ENCODE data around the gene PRR20G.

The PRR20G gene

DNA sequence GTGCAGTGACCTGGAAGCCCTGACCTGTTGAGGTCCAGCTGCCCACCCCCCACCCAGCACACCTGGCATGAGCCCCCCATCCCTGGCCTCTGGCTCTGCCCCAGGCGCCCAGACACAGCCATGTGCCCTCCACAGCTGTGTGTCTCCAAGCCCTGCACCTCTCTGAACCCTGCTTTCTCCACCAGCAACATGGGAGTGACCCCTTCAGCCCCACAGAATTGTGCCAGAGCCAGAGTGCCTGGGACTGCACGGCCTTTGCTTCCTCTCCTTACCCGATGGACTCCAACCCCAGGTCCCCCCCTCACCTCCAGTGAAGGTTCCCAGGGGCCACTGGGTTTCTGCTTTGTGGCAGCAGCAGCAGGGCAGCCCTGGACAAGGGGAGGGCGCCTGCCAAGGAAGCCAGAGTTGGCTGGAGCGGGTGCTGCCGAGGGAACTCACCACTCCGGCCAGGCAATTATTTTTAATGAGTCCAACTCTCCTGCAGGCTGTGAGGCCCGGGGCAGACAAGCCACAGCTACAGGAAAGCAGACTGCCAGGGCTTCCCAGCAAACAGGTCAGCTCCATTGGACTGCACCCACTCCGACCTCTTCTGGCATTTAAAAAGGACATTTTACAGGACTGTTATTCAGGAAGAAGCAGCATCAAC lies 24.1 kb downstream of the PRR20G start:
- no peak for DNase-seq (ENCODE audit: low read depth)

GRCh38 chr3:127263037-127263436 lies 24.8 kb downstream of the PRR20G start:
- no peak for DNase-seq (ENCODE audit: low read depth)

DNA sequence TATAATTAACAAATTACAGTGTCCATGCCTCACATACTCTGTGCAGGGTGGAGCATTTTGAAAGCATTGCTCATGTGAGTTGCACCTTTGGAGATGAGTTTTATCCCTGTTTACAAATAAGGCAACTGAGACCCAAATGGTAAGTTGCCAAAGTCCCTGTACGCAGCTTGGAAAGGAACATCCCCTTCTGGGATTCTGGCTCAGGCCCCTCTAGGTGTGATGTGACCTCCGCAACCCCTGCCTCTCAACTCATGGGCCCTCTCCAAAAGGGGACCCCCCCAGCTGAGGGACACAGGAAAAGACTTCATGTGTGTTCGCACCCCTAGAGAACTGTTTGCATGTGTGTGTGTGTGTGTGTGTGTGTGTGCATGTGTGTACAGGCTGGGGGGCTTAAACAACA lies 25.3 kb downstream of the PRR20G start:
- no peak for DNase-seq (ENCODE audit: low read depth)

GRCh38 chr3:127261925-127262324 lies 25.9 kb downstream of the PRR20G start:
- DNase-seq (ENCODE audit: low read depth): no peak

DNA sequence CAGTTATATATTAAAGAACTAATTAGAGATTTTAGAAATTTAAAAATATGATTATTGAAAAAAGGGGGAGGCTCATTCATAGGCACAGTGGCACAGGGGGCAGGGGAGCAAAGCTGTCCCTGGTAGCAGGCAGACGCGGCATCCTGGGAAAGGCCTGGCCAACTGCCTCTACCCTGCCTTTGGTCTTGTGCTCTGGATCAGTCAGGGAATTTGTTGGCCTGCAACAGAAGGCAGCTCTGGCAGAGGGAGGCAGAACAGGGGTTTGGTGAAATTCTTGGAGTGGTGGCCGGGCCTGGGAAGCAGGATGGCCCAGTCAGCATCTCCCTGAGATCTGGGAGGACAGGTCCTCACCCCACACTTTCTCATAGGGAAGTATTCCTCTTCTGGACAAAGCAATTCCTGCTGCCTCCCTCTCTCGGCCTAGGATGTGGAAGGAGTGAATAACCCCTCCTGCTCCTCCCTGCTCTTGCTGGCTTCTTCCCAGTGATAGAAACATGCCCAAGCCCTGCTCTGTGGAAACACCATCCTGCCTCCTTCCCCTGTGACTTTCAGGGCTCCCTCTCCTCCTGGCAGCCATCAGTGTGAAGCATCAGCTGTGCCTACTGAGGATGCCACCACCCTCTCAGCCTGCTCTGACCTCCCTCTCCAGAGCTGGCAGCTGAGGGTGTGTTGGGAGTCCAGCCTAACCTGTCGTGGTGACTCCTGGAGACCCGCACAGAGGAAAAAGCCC lies 26.9 kb downstream of the PRR20G start:
- no peak for DNase-seq (ENCODE audit: low read depth)

- DNase-seq (ENCODE audit: low read depth): no peak
Measured at GRCh38 chr3:127260416-127260815, 27.4 kb downstream of the PRR20G start.

DNA sequence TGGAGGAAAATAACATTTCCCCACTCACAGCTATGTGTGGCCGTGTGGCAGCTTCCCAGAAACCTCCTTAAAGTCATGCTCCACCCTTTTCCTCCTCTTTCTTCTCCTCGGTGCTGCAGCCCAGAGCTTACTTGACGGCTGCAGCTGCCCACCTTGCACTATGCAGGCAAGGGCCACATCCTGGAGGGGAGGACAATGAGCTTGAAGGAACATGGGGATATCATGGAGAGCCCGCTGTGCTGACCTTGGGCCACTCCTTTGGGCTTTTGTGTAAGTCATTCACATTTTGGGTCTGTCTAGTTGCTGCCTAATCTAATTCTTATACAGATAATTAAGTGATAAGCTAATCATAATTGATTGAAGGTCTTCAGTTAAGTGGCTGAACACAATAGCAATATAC lies 28.0 kb downstream of the PRR20G start:
- no peak for DNase-seq (ENCODE audit: low read depth)

DNA sequence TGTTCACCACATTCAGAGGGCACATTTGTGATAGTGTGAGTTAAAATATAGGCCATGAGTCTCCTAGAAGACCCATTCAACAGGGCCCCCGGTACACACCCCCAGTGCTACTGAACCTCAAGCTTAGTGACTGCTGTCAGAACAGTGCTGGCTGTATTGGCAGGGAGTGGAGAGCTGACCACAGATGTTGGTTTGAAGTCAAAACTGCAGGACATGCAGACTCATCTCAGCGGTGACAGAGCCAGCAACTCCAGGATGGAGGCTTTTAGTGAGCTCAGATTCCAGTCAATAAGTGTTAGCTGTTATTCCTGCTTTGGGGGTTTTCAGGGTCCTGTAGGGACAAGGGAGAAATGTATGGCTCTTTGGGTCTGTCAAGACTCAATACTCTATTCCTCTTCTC lies 29.1 kb downstream of the PRR20G start:
- no peak for DNase-seq (ENCODE audit: low read depth)

GRCh38 chr3:127257351-127257750 lies 30.5 kb downstream of the PRR20G start:
- no peak for DNase-seq (ENCODE audit: low read depth)

GRCh38 chr3:127256733-127257271 lies 31.0 kb downstream of the PRR20G start:
- DNase-seq (ENCODE audit: low read depth): no peak

DNA sequence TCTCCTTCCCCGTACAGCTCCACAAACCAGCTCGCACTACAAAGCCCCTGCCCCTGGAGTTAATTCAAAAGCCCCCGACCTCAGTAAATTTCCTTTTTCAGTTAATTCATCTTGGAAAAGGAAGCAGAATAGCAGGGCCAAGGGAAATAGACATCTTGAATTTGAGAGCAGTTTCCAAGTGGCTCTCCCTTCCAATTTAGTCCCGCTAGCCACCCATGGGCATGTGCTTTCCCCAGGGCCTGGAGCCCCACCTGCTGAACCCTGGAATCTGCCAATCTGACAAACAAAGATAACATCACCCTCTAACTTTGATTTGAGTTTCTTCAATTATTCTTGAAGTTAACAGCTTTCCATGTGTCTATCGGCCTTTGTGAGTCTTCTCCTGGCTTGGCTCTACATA lies 31.7 kb downstream of the PRR20G start:
- no peak for DNase-seq (ENCODE audit: low read depth)

DNA sequence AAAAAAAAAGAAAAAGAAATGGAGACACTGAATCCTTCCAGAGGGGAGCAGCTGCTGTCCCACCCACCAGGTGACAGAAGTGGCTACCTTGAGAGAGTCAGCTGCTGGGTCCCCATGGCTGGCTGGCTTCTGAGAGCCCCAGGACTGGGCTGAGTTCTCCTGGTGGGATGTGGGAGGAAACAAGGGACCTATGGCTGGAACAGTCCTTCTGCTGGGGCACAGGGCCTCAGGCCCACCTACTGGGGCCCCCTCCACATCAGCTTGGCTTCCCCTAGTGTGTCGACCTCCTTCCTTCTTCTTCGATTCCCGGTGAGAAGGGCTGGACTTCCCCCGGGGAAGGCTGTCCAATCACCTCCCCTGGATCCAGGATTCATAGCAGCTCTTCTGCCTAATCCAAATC lies 32.3 kb downstream of the PRR20G start:
- DNase-seq (ENCODE audit: low read depth): no peak

- no peak for DNase-seq (ENCODE audit: low read depth)
Measured at GRCh38 chr3:127254730-127255129, 33.1 kb downstream of the PRR20G start.

DNA sequence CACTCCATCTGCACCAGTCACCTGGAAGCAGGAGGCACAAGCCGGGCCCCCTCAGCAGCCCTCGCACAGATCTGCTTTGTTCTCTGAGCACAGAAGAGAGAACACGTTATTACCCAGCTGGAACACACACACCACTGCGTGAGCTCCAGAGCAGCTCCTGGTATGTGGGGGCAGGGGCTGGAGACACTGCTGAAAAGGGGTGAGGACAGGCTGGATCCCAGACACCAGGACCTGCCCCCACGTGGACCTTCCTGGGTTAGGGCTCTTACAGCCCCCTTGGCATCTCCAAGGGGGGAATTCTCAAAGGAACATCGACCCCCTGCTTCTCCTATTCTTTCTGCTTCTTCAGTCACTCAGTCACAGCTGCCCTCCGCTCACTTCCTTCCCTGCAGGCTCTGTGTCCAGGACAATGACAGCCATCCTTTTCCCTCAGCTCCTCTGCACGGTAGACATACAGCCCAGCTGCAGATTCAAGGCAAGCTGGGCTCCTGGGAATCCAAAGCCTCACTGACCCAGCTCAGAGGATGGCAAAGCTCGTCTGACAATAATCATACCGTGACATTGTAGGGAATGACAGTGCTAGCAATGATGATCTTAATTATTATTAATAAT lies 33.7 kb downstream of the PRR20G start:
- DNase-seq (ENCODE audit: low read depth): no peak

DNA sequence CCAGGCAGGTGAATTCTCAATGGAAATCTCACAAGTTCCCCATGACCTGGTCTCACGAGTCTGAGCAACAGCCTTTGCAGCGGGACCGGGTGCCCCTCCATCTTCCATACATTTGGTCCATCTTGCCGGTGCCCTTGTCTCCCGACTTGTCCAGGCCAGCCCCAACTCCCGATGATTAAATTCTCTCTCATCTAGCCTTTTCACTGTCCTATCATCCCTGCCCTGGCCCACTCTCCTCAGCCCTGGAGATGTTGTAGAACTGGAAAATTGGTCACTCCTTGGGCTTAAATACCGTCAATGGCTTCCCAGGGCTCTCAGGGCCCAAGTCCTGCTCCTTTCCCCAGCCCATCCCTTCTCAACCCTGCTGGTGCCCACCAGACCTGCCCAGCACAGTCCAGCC lies 34.4 kb downstream of the PRR20G start:
- no peak for DNase-seq (ENCODE audit: low read depth)

DNA sequence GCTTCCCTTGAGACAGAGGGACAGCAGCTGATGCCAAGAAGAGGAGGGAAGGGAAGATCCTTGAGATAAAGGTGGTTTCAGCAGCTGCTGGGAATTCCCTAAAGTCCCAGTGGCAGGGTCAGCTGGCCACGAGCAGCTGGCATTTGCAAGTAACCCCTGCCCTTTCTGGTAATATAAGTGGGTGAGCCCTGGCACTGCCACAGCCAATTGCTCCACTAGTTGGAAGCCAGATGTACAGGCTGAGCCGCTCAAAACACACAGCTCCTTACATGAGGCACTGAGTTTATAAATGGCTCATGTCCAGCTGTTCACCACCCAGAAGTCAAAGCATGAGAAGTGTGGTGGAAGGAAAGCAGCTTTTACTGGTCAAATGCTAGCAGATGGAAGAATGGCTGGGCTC lies 35.4 kb downstream of the PRR20G start:
- DNase-seq (ENCODE audit: low read depth): no peak

- DNase-seq (ENCODE audit: low read depth): no peak
Measured at GRCh38 chr3:127250032-127250431, 37.8 kb downstream of the PRR20G start.

- no peak for DNase-seq (ENCODE audit: low read depth)
Measured at GRCh38 chr3:127247292-127247691, 40.6 kb downstream of the PRR20G start.

GRCh38 chr3:127238602-127239001 lies 49.2 kb downstream of the PRR20G start:
- DNase-seq (ENCODE audit: low read depth): no peak

GRCh38 chr3:127237835-127238234 lies 50.0 kb downstream of the PRR20G start:
- DNase-seq (ENCODE audit: low read depth): no peak

DNA sequence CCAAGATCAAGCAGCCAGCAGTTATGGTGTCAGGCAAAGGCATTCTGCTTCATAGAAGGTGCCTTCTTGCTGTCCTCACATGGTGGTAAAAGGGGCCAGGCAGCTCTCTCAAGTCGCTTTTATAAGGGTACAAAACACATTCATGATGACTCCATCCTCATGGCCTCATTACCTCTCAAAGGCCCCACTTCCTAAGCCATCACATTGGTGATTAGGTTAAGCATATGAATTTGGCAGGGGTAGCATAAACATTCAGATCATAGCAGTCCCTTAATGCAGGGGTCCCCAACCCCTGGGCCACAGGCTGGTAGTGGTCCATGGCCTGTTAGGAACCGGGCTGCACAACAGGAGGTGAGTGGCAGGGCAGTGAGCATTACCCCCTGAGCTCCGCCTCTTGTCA lies 52.1 kb downstream of the PRR20G start:
- DNase-seq (ENCODE audit: low read depth): no peak

DNA sequence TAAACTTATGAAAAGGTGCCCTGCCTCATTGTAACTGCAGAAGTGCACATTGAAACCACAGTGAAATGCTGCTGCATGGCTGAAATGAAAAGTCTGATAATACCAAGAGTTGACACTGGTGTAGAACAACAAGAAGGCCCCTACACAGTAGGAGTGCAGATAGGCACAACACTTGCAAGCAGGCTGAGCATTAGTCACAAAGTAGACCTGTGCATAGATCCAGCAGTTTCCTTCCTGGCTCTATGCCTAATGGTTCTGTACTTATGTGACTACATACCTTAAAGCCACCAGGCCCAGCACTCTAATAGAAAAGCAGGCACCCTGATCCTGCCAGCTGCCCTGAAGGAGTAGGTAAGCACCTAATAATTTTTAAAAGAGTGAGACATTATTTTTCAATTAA lies 53.1 kb downstream of the PRR20G start:
- no peak for DNase-seq (ENCODE audit: low read depth)
